OCI-LY1 (cell line): ENCODE results near the gene PHF19.

ENCODE experiments used
- CTCF ChIP-seq: fragments of 200-600 bp; sonication (generic), shearing (Covaris generic); IDR thresholded peaks from 2 replicates; pipeline ENCODE4 v1.5.1; 2017; ENCODE audit warnings: mild to moderate bottlenecking, antibody characterized with exemption, low read length, moderate library complexity, mixed read lengths
- EZH2 ChIP-seq: fragments of 200-600 bp; sonication (generic), shearing (Covaris generic); IDR thresholded peaks from 2 replicates; pipeline ENCODE4 v1.8.0; 2017; ENCODE audit warnings: borderline replicate concordance, mixed run types, mild to moderate bottlenecking, antibody characterized with exemption, low read length, moderate library complexity, mixed read lengths

GRCh38 chr9:120900824-120901223 lies 23.8 kb upstream of the PHF19 start:
- TF ChIP-seq CTCF, result no peak
- TF ChIP-seq EZH2, result no peak
